HG03159 (cell line): ENCODE data around the gene MAP4K4.

Experiments used
- ATAC-seq: cut with Tn5 transposase; IDR thresholded peaks from one replicate; pipeline ENCODE4 v1.9.1; 2021; ENCODE audit warnings: mild to moderate bottlenecking, moderate library complexity; ENCODE audit not compliant: unreplicated experiment

Gene MAP4K4

GRCh38 chr2:101697124-101698013 lies at the start of gene MAP4K4:
Gene MAP4K4, plus strand, starts transcription at chr2:101697707. Its CDS starts 374 bp downstream, at chr2:101698081.
- peak; percentile 55 for ATAC-seq

GRCh38 chr2:101653469-101653868 lies 44.0 kb upstream of the MAP4K4 start:
- no peak for ATAC-seq

- no peak for ATAC-seq
Observed at GRCh38 chr2:101655702-101656422, 41.6 kb upstream of the MAP4K4 start.

GRCh38 chr2:101657787-101658186 lies 39.7 kb upstream of the MAP4K4 start:
- no peak for ATAC-seq

- ATAC-seq = no peak
Observed at GRCh38 chr2:101658387-101658786, 39.1 kb upstream of the MAP4K4 start.

- no peak for ATAC-seq
Observed at GRCh38 chr2:101665312-101665711, 32.2 kb upstream of the MAP4K4 start.

GRCh38 chr2:101667823-101668222 lies 29.7 kb upstream of the MAP4K4 start:
- no peak for ATAC-seq

GRCh38 chr2:101672047-101672446 lies 25.5 kb upstream of the MAP4K4 start:
- ATAC-seq = no peak

- no peak for ATAC-seq
Observed at GRCh38 chr2:101673920-101674319, 23.6 kb upstream of the MAP4K4 start.

GRCh38 chr2:101675512-101675911 lies 22.0 kb upstream of the MAP4K4 start:
- no peak for ATAC-seq

- ATAC-seq = no peak
Observed at GRCh38 chr2:101676674-101677073, 20.8 kb upstream of the MAP4K4 start.

GRCh38 chr2:101677658-101678057 lies 19.8 kb upstream of the MAP4K4 start:
- ATAC-seq = no peak

GRCh38 chr2:101678379-101678778 lies 19.1 kb upstream of the MAP4K4 start:
- ATAC-seq = no peak

GRCh38 chr2:101679037-101679726 lies 18.3 kb upstream of the MAP4K4 start:
- no peak for ATAC-seq

- ATAC-seq = no peak
Observed at GRCh38 chr2:101679801-101680487, 17.6 kb upstream of the MAP4K4 start.

- no peak for ATAC-seq
Observed at GRCh38 chr2:101682311-101682710, 15.2 kb upstream of the MAP4K4 start.

- no peak for ATAC-seq
Observed at GRCh38 chr2:101684313-101684712, 13.2 kb upstream of the MAP4K4 start.

GRCh38 chr2:101688261-101688660 lies 9.2 kb upstream of the MAP4K4 start:
- ATAC-seq = no peak

- no peak for ATAC-seq
Observed at GRCh38 chr2:101689114-101689825, 8.2 kb upstream of the MAP4K4 start.

- no peak for ATAC-seq
Observed at GRCh38 chr2:101690547-101691152, 6.9 kb upstream of the MAP4K4 start.
